ENCODE results near the gene ZFX. TPM values are rescaled to one million over a fixed set of nuclear protein-coding genes. Genes with fewer than 3 reads are reported as not detected.

The ZFX gene
- total RNA-seq, 1 donor from 2014 or later, result 72.8 TPM

DNA sequence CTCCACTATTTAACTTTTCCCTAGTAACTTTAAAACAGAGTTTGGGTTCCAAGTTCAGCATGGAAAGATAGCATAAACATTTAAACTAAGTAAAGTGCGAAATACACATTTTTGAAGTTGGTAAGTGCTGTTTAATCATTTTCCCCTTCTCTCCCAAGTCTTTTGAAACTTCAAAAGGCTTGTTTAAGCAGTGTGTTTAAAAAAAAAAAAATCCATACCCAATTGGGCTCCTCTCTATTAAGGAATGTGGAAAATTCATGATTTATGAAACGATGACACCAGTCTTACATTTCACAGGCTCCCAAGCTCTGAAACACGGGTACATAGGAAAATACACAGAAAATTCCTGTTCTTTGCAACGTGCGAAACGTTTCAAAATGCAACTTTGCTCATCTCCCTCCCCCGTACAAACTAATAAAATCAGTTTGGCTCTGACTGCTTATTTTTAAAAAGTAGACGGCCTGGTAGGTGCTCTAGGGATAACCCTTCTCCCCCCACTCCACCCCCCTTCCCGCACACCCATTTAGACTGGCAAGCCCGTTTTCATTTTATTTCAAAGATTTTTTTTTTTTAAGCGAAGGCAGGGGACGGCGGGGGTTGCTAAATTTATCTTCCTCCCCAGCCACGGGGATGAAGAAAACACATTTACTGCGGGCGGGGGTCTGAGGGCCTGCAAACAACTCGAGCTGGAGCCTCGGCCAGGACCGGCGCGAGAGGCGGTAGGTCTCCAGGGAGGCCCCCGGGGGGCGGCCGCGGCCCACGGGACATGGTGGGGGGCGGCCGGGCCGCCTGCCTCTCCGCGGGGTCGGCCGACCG is 786 bp upstream of the ZFX start:
- Mint-ChIP-seq H3K4me1 (ENCODE audit: low read depth) (peaks cover 71% of the 10 kb centered on the region), H3K36me3 (ENCODE audit: low read depth) (peaks cover 8% of the 10 kb centered on the region), H3K9me3 (ENCODE audit: low read depth) (no peaks in the 10 kb centered on the region), H3K27me3 (ENCODE audit: low read depth) (no peaks in the 10 kb centered on the region), H3K27ac (ENCODE audit: unreplicated experiment) (peak overlapping the region; percentile 99), H3K4me3 (ENCODE audit: unreplicated experiment) (peak overlapping the region; percentile 80)
- no peak for DNase-seq (ENCODE audit: low spot score)
- TF ChIP-seq CTCF (IDR thresholded peaks at IDR 0.05), result no peak

DNA sequence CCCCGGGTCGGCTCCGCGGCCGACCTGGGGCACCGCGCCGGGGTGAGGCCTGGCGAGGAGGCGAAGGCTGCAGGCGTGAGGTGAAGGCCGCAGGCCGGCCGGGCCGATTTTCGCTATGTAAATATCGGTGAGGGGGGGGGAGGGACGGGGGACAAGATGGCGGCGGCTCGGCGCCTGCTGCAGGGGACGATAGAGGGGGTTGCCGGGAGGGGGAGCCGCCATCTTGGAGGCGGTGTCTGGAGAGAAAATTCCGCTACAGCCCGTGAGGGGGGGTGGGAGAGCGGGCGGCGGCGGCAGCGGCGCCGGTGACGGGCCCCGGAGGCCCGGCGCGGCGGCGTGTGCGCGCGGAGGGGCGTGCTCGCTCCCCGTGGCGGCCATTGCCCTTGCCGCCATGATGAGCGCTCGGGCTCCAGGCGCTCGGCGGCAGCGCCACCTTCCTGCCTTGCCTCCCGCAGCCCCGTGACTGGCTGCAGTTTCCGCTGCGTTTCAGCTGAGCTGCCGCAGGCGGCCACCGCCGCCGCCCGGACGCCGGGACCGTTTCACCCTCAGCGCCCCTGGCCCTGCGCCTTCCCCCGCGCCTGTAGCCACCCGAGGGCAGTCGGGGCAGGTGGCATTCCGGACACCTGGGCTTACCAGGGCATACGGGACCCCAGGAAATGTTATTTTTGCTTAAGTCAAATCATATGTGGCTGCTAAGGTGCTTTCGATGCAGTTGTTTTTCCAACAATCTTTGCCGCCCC is 692 bp downstream of the ZFX start:
- TF ChIP-seq CTCF (IDR thresholded peaks at IDR 0.05), result peak; percentile 77
- Mint-ChIP-seq H3K36me3 (ENCODE audit: low read depth) (peaks cover 8% of the 10 kb centered on the region), H3K27ac (ENCODE audit: unreplicated experiment) (peak overlapping the region; percentile 96), H3K4me3 (ENCODE audit: unreplicated experiment) (peak overlapping the region; percentile 85), H3K27me3 (ENCODE audit: low read depth) (no peaks in the 10 kb centered on the region), H3K4me1 (ENCODE audit: low read depth) (peaks cover 80% of the 10 kb centered on the region), H3K9me3 (ENCODE audit: low read depth) (no peaks in the 10 kb centered on the region)
- peak; percentile 95 for DNase-seq (ENCODE audit: low spot score)

DNA sequence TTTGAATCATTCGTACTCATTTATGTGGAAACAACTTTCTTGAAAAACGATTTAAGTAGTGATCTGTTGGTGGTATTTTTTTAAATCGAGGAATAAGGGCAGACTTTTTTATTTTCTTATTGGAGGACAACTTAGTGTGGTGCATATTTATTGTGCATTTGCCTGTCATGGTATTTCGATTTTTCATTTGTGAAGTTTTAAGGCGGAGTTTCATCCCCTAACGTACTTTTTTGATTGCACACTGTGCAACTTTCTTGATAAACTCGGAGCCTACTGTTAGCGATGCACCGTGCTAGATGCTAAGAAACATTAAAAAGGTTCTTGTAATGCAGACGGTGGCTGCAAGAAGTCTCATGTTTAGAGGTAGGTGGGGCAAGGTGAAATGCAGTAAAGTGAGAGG is 1.4 kb downstream of the ZFX start:
- no peaks in the 10 kb centered on the region for H3K9me3 Mint-ChIP-seq (ENCODE audit: low read depth)
- no peak for DNase-seq (ENCODE audit: low spot score)

GRCh38 chrX:24151513-24151912 is 2.0 kb downstream of the ZFX start:
- no peak for TF ChIP-seq CTCF (IDR thresholded peaks at IDR 0.05)
- H3K36me3 Mint-ChIP-seq (ENCODE audit: low read depth), result peaks cover 8% of the 10 kb centered on the region
- H3K9me3 Mint-ChIP-seq (ENCODE audit: low read depth), result no peaks in the 10 kb centered on the region
- H3K4me3 Mint-ChIP-seq (ENCODE audit: unreplicated experiment), result peak overlapping the region; percentile 85
- no peak for DNase-seq (ENCODE audit: low spot score)
- peak overlapping the region; percentile 96 for H3K27ac Mint-ChIP-seq (ENCODE audit: unreplicated experiment)
- H3K27me3 Mint-ChIP-seq (ENCODE audit: low read depth), result no peaks in the 10 kb centered on the region
- H3K4me1 Mint-ChIP-seq (ENCODE audit: low read depth), result peaks cover 76% of the 10 kb centered on the region

More for the DNA sequence above, 1.4 kb downstream of the ZFX start:
- Mint-ChIP-seq H3K4me3 (ENCODE audit: unreplicated experiment) (peak overlapping the region; percentile 85), H3K4me1 (ENCODE audit: low read depth) (peaks cover 76% of the 10 kb centered on the region), H3K27me3 (ENCODE audit: low read depth) (no peaks in the 10 kb centered on the region), H3K36me3 (ENCODE audit: low read depth) (peaks cover 8% of the 10 kb centered on the region), H3K27ac (ENCODE audit: unreplicated experiment) (peak overlapping the region; percentile 96)
- no peak for TF ChIP-seq CTCF (IDR thresholded peaks at IDR 0.05)

- Mint-ChIP-seq H3K4me1 (ENCODE audit: low read depth) (peaks cover 71% of the 10 kb centered on the region), H3K27me3 (ENCODE audit: low read depth) (no peaks in the 10 kb centered on the region), H3K9me3 (ENCODE audit: low read depth) (no peaks in the 10 kb centered on the region), H3K4me3 (ENCODE audit: unreplicated experiment) (peak overlapping the region; percentile 57), H3K36me3 (ENCODE audit: low read depth) (peaks cover 8% of the 10 kb centered on the region), H3K27ac (ENCODE audit: unreplicated experiment) (peak overlapping the region; percentile 91)
- no peak for DNase-seq (ENCODE audit: low spot score)
- no peak for TF ChIP-seq CTCF (IDR thresholded peaks at IDR 0.05)
Observed at GRCh38 chrX:24153178-24153795, 3.8 kb downstream of the ZFX start.
